Neural progenitor cell (in vitro differentiated cells): ENCODE measurements around the gene KRT1. TPM values are rescaled to one million over a fixed set of nuclear protein-coding genes. Genes with fewer than 3 reads are reported as not detected.
"Not testable (repeated sequence)": the region's sequence is repeated elsewhere in the genome, so short reads cannot be mapped to it uniquely, and the experiment has no call there.

Source experiments
- DNase-seq: peaks from one replicate; pipeline ENCODE4 v3.0.0-alpha.2; 2016; ENCODE audit warnings: low spot score
- H2AFZ ChIP-seq: fragments of 200-600 bp; sonication (generic); replicated peaks from 2 replicates; pipeline ENCODE4 v1.6.1; 2016; ENCODE audit warnings: antibody characterized with exemption
- H3F3A ChIP-seq: fragments of 200-600 bp; sonication (generic); 2 replicates; pipeline ENCODE4 v1.6.1; 2016; ENCODE audit warnings: antibody characterized with exemption, low read depth
- H3K27ac ChIP-seq: fragments of 200-600 bp; sonication (generic); 2 replicates; pipeline ENCODE4 v1.5.1; 2016; ENCODE audit warnings: mild to moderate bottlenecking
- H3K27me3 ChIP-seq: fragments of 200-600 bp; sonication (generic); 2 replicates; pipeline ENCODE4 v1.6.1; 2016; ENCODE audit warnings: mild to moderate bottlenecking, moderate library complexity
- H3K36me3 ChIP-seq: fragments of 200-600 bp; sonication (generic); 2 replicates; pipeline ENCODE4 v1.5.1; 2016
- H3K4me1 ChIP-seq: fragments of 200-600 bp; sonication (generic); 2 replicates; pipeline ENCODE4 v1.6.1; 2016; ENCODE audit warnings: mixed run types
- H3K4me2 ChIP-seq: fragments of 200-600 bp; sonication (generic); 2 replicates; pipeline ENCODE4 v1.6.1; 2016
- H3K4me3 ChIP-seq: fragments of 200-600 bp; sonication (generic); 2 replicates; pipeline ENCODE4 v1.5.1; 2016
- H3K79me2 ChIP-seq: fragments of 200-600 bp; sonication (generic); 2 replicates; pipeline ENCODE4 v1.6.1; 2016; ENCODE audit warnings: low read depth
- H3K9ac ChIP-seq: fragments of 200-600 bp; sonication (generic); 2 replicates; pipeline ENCODE4 v1.6.1; 2016
- H3K9me3 ChIP-seq: fragments of 200-600 bp; sonication (generic); 2 replicates; pipeline ENCODE4 v1.5.1; 2016; ENCODE audit warnings: low read depth
- H4K20me1 ChIP-seq: fragments of 200-600 bp; sonication (generic); 2 replicates; pipeline ENCODE4 v1.6.1; 2016; ENCODE audit warnings: low read depth
- H3K27ac Mint-ChIP-seq: 3 replicates; pipeline ENCODE4 v1.8.0; 2021; ENCODE audit warnings: mixed read lengths
- H3K27me3 Mint-ChIP-seq: 2 replicates; pipeline ENCODE4 v1.8.0; 2022; ENCODE audit warnings: low read depth, mild to moderate bottlenecking, inconsistent platforms, moderate library complexity, mixed read lengths; ENCODE audit not compliant: insufficient read depth
- H3K36me3 Mint-ChIP-seq: 3 replicates; pipeline ENCODE4 v1.8.0; 2021; ENCODE audit warnings: mixed read lengths
- H3K4me1 Mint-ChIP-seq: 3 replicates; pipeline ENCODE4 v1.8.0; 2021; ENCODE audit warnings: mixed read lengths
- H3K4me3 Mint-ChIP-seq: 3 replicates; pipeline ENCODE4 v1.8.0; 2021; ENCODE audit warnings: mild to moderate bottlenecking, moderate library complexity, mixed read lengths
- H3K9me3 Mint-ChIP-seq: 3 replicates; pipeline ENCODE4 v1.8.0; 2020; ENCODE audit warnings: mixed read lengths
- EZH2 ChIP-seq: fragments of 200-600 bp; sonication (generic); IDR thresholded peaks from 2 replicates; pipeline ENCODE4 v1.6.1; 2017; ENCODE audit warnings: antibody characterized with exemption, mild to moderate bottlenecking, moderate library complexity
- EZH2phosphoT487 ChIP-seq: fragments of 200-600 bp; sonication (generic); IDR thresholded peaks from 2 replicates; pipeline ENCODE4 v1.6.1; 2017; ENCODE audit warnings: antibody characterized with exemption
- total RNA-seq: library from RNA; depleted of rRNA; stranded (reverse); fragments of >200 nt; gene quantifications from 2 replicates; pipeline ENCODE4 v1.2.3, GENCODE V29; 2015; ENCODE audit warnings: low replicate concordance
- TF ChIP-seq, protein P1 (sequence below): fragments of 200-600 bp; sonication (generic); IDR thresholded peaks from 2 replicates; pipeline ENCODE4 v1.5.1; 2017; ENCODE audit warnings: antibody characterized with exemption, mild to moderate bottlenecking

KRT1 gene
- total RNA-seq, 1 donor from 2014 or later: not detected

DNA sequence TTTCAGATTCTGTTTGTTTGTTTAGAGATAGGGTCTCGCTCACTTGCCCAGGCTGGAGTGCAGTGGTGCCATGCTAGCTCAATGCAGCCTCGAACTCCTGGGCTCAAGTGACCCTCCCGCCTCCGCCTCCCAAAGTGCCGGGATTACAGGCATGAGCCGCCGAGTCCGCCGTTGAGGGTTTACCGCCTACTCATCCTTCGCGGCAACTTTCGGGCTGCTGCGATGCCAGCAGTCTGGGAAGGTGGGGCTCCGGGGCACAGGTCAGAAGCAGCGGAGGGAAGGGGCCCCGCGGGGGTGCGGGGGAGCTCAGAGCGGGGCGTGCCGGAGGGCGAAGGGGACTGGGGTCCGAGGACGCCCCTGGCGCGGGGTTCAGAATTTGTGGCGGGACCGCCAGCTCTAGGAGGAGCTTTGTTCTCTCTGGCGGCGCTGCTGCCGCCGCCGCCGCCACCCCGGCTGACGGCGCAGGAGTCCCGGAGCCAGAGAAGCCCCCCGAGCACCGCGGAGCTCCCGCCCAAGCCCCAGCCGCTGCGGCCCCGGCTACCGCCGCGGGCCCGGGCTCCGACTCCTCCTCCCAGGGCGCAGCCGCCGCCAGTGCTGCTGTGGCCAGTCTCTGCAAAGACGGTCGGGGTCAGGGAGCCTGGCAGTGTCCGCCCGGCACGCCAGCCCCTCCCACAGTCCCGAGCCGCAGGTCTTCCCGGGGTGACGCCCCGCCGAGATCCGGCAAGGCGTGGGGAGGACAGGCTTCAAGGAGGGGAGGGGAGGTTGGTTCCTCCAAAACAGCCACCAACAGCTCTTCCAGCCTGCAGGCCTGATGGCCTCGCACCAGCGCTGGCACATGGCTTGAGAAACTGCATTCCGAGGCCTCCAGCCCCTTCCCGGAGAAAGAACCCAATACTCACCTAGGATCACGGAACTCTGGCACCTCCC, 34.0 kb upstream of the KRT1 start:
- H3K27me3 ChIP-seq: peaks cover 62% of the 10 kb centered on the region
- no peaks in the 10 kb centered on the region for H3K36me3 ChIP-seq
- peak overlapping the region; percentile 53 for H3K4me3 ChIP-seq

DNA sequence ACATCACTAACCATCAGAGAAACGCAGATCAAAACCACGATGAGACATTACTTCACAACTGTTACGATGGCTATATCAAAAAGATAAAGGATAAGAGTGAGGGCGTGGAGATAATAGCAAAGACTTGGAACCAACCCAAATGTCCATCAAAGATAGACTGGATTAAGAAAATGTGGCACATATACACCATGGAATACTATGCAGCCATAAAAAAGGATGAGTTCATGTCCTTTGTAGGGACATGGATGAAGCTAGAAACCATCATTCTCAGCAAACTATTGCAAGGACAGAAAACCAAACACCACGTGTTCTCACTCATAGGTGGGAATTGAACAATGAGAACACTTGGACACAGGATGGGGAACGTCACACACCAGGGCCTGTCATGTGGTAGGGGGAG, 31.9 kb upstream of the KRT1 start:
- H3K9me3 Mint-ChIP-seq, H3K36me3 ChIP-seq, H3K9me3 ChIP-seq, H3K27ac Mint-ChIP-seq, H3K4me2 ChIP-seq, H3K9ac ChIP-seq, H3K27ac ChIP-seq, H3K36me3 Mint-ChIP-seq, H3K79me2 ChIP-seq, H3K4me3 ChIP-seq, H3K4me3 Mint-ChIP-seq, H2AFZ ChIP-seq, H4K20me1 ChIP-seq, H3F3A ChIP-seq, DNase-seq: not testable (repeated sequence)
- peaks cover 23% of the 10 kb centered on the region for H3K4me1 Mint-ChIP-seq
- Histone ChIP-seq H3K27me3 (peaks cover 60% of the 10 kb centered on the region), H3K4me1 (peaks cover 12% of the 10 kb centered on the region)
- peaks cover 30% of the 10 kb centered on the region for H3K27me3 Mint-ChIP-seq

More for the DNA sequence above, 34.0 kb upstream of the KRT1 start:
- no peak overlapping the region for H3K9ac ChIP-seq
- peak; percentile 77 for DNase-seq
- peak overlapping the region; percentile 82 for H3K4me3 Mint-ChIP-seq
- peak overlapping the region; percentile 98 for H2AFZ ChIP-seq
- H3K27ac ChIP-seq: no peak overlapping the region
- H3K27me3 Mint-ChIP-seq: peaks cover 28% of the 10 kb centered on the region
- H3K4me1 Mint-ChIP-seq: peaks cover 8% of the 10 kb centered on the region
- peak; percentile 2 for TF ChIP-seq EZH2
- TF ChIP-seq, protein P1, sequence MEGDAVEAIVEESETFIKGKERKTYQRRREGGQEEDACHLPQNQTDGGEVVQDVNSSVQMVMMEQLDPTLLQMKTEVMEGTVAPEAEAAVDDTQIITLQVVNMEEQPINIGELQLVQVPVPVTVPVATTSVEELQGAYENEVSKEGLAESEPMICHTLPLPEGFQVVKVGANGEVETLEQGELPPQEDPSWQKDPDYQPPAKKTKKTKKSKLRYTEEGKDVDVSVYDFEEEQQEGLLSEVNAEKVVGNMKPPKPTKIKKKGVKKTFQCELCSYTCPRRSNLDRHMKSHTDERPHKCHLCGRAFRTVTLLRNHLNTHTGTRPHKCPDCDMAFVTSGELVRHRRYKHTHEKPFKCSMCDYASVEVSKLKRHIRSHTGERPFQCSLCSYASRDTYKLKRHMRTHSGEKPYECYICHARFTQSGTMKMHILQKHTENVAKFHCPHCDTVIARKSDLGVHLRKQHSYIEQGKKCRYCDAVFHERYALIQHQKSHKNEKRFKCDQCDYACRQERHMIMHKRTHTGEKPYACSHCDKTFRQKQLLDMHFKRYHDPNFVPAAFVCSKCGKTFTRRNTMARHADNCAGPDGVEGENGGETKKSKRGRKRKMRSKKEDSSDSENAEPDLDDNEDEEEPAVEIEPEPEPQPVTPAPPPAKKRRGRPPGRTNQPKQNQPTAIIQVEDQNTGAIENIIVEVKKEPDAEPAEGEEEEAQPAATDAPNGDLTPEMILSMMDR: no peak
- no peaks in the 10 kb centered on the region for H4K20me1 ChIP-seq
- H3K4me2 ChIP-seq: peak overlapping the region; percentile 83
- no peaks in the 10 kb centered on the region for H3K4me1 ChIP-seq
- no peaks in the 10 kb centered on the region for H3K9me3 ChIP-seq
- H3K9me3 Mint-ChIP-seq: no peaks in the 10 kb centered on the region
- H3F3A ChIP-seq: peaks cover 6% of the 10 kb centered on the region
- H3K27ac Mint-ChIP-seq: no peak overlapping the region
- H3K79me2 ChIP-seq: no peaks in the 10 kb centered on the region
- no peaks in the 10 kb centered on the region for H3K36me3 Mint-ChIP-seq

DNA sequence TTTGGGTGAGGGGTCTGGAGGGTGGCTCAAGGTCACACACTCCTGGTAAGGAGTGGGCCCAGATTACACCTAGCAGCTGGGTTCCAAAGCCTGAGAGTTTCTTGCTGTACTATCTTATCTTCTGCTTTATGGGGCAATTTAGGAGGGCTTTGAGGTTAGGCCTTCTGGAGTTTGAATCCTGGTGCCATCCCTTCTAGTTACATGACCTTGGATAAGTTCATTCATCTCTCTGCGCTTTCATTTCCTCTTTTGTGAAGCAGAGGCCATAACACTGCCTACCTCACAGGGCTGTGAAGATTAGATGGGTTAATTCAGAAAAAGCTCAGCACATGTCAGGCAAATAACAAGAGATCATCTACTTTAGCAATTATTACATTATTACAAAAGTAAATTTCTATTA, 30.5 kb upstream of the KRT1 start:
- Histone ChIP-seq H3K4me2 (no peak overlapping the region), H4K20me1 (no peaks in the 10 kb centered on the region), H3K27me3 (peaks cover 46% of the 10 kb centered on the region), H3K9me3 (no peaks in the 10 kb centered on the region), H2AFZ (no peak overlapping the region), H3K4me1 (peaks cover 12% of the 10 kb centered on the region), H3K4me3 (no peak overlapping the region), H3F3A (peaks cover 6% of the 10 kb centered on the region), H3K79me2 (no peaks in the 10 kb centered on the region), H3K27ac (no peak overlapping the region), H3K36me3 (no peaks in the 10 kb centered on the region), H3K9ac (no peak overlapping the region)
- peaks cover 29% of the 10 kb centered on the region for H3K27me3 Mint-ChIP-seq
- no peaks in the 10 kb centered on the region for H3K36me3 Mint-ChIP-seq
- no peak for DNase-seq
- no peak overlapping the region for H3K27ac Mint-ChIP-seq
- H3K9me3 Mint-ChIP-seq: no peaks in the 10 kb centered on the region
- TF ChIP-seq EZH2 (no peak), EZH2phosphoT487 (no peak)
- TF ChIP-seq, protein P1: no peak
- H3K4me3 Mint-ChIP-seq: no peak overlapping the region
- peaks cover 24% of the 10 kb centered on the region for H3K4me1 Mint-ChIP-seq

DNA sequence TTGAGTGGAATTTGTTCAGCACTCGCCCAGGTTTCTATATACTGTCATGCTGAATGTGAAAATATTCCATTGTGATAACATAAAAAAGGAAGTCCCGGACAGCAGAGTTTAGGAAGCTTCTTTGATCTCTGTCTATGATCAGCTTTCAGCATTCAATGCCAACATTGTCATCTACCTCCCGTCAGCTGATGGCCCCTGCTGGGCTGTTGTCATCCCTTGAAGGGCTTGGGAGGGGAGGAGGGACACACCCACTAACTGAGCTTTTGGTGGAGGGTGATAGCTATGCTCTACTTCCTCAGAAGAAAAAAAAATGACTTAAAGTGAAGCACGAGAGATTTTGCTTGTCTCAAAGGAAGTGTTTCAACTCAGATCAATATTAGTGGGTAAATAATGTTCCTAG, 27.8 kb upstream of the KRT1 start:
- Mint-ChIP-seq H3K4me1 (peaks cover 17% of the 10 kb centered on the region), H3K4me3 (no peak overlapping the region), H3K27me3 (peaks cover 13% of the 10 kb centered on the region), H3K36me3 (no peaks in the 10 kb centered on the region), H3K9me3 (no peaks in the 10 kb centered on the region), H3K27ac (no peak overlapping the region)
- Histone ChIP-seq H3K27ac (no peak overlapping the region), H3K4me2 (no peak overlapping the region), H3K4me1 (peaks cover 12% of the 10 kb centered on the region), H4K20me1 (no peaks in the 10 kb centered on the region), H3K9me3 (no peaks in the 10 kb centered on the region), H3K27me3 (peaks cover 34% of the 10 kb centered on the region), H3F3A (no peaks in the 10 kb centered on the region), H3K4me3 (no peak overlapping the region), H3K36me3 (no peaks in the 10 kb centered on the region), H3K9ac (no peak overlapping the region), H2AFZ (no peak overlapping the region), H3K79me2 (no peaks in the 10 kb centered on the region)
- no peak for TF ChIP-seq EZH2phosphoT487
- TF ChIP-seq, protein P1: no peak
- TF ChIP-seq EZH2: no peak
- DNase-seq: peak; percentile 52
